Retina (tissue), 1 donor: ENCODE data around the gene XPR1.

Experiments
- DNase-seq: peaks from one replicate; pipeline ENCODE4 v3.0.0-alpha.2; 2016

XPR1 gene

GRCh38 chr1:180937624-180938225 is 305.9 kb downstream of the XPR1 start:
- no peak for DNase-seq

DNA sequence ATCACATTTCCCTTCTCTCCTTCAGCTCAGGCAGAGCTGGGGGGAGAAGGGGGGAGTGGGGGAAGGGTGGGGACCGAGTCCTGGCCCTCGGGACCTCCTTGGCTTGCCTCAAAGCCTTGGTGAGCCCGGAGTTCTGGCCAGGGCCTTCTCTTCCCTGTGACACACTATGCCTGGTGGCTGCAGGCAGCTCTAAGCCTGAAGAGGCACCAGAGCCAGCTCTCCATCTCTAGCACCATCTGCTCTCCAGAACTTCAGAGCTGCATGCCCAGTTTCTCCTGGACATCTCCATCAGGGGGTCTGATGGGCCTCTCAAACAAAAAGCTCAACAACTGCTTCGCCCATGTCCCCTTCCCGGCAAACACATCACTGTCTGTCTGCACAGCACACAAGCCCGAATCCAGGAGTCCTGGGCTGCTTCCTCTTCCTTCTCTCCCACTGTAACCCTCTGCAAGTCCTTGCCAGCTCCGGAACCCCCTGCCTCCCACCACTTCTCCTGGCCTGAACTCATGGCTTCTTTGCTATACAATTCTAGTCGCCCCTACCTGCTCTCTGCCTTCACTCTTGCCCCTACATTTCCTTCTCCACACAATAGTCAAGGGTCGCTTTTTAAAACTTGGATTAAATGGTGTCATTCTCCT is 307.4 kb downstream of the XPR1 start:
- DNase-seq = no peak

DNA sequence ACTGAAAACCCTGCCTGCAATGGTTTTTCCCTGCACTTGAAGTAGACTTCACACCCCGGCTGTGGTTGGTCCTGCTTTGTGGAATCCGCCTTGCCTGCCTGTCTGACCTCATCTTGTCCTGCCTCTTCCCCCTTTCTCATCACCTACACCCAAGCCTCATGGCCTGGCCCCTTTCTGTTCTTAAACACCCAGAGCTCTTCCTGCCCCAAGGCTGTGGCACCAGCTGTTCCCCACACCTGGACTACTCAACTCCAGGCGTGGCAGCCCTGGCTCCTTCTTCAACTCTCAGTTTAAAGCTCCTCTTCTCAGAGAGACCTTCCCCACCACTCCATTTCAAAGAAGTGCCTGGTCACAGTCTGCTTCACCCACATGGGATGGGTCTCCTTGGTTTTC is 307.9 kb downstream of the XPR1 start:
- no peak for DNase-seq
